LNCaP clone FGC (cell line): ENCODE data around the gene RUNX3.

ENCODE experiments used
- DNase-seq: peaks from one replicate; pipeline ENCODE4 v3.0.0-alpha.2; 2011; ENCODE audit warnings: low read depth
- H3K4me3 ChIP-seq: 2 replicates; pipeline ENCODE4 v1.5.1; 2011; ENCODE audit warnings: mild to moderate bottlenecking, low read depth, low read length, control low read depth
- TF ChIP-seq, protein P1 (sequence below): IDR thresholded peaks from 2 replicates; pipeline ENCODE4 v1.5.1; 2012; ENCODE audit warnings: mild to moderate bottlenecking; ENCODE audit not compliant: control insufficient read depth, insufficient read depth; ENCODE audit errors: extremely low read depth

Gene RUNX3

GRCh38 chr1:24938276-24938675 lies 8.2 kb upstream of the RUNX3 start:
- H3K4me3 ChIP-seq = no peak overlapping the region
- no peak for DNase-seq
- TF ChIP-seq, protein P1, sequence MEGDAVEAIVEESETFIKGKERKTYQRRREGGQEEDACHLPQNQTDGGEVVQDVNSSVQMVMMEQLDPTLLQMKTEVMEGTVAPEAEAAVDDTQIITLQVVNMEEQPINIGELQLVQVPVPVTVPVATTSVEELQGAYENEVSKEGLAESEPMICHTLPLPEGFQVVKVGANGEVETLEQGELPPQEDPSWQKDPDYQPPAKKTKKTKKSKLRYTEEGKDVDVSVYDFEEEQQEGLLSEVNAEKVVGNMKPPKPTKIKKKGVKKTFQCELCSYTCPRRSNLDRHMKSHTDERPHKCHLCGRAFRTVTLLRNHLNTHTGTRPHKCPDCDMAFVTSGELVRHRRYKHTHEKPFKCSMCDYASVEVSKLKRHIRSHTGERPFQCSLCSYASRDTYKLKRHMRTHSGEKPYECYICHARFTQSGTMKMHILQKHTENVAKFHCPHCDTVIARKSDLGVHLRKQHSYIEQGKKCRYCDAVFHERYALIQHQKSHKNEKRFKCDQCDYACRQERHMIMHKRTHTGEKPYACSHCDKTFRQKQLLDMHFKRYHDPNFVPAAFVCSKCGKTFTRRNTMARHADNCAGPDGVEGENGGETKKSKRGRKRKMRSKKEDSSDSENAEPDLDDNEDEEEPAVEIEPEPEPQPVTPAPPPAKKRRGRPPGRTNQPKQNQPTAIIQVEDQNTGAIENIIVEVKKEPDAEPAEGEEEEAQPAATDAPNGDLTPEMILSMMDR = no peak

DNA sequence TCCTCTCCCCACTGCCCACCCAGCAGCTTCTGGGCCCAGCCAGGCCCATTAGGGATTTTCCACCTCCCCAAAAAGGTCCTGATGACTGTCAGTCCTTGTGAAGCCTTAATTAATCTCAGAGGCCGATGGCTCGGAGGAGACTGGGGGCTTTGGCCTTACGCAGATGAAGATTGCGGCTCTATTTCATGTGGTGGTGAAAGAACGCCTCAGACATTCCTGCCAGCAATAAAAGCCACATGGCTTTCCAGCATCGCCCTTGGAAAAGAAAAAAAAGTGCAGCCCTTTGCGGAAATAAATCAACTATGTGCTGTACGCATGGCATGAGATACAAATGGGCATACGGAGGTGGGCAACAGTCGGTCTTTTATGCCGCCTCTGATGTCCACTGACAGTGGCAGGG lies 6.6 kb upstream of the RUNX3 start:
- TF ChIP-seq, protein P1 = no peak

DNA sequence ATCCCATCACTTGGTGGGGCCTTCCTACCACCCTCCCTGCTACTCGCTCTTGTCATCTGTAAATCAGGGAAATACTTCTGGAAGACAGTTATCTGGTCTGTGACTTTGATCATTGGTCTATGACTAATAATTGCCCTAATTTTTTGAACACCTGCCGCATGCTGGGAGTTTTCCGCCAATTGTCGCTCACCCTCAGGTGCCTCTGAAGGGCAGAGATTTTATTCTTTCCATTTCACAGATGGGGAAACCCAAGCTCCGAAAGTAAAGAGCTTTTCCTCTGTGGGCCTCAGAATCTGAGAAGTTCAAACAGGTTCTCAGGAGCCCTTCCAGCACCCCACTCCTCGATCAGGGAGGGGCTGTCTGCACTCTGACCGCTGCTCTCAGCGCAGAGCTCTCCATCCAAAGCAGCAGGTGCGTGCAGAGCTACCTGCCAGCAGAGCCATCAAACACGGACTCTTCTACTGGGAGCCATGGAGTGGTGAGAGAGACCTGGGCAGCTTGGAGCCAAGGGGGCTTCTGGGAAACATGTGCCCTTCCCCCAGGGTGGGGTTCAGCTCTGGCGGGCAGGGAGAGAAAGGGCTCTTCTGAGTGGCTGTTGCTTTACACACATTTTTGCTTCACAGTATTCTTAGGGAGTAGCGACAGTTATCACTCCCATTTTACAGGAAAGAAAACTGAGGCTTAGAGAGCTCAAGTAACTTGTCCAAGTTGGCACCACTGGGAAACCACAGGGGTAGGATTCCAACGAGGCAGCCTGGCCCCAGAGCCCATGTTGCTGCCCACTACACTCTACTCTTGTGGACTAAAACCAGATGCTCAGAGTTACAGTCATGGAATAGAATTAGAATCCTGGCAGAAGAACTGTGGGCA lies 5.8 kb upstream of the RUNX3 start:
- no peak overlapping the region for H3K4me3 ChIP-seq
- TF ChIP-seq, protein P1 = no peak
- DNase-seq = no peak

More for the DNA sequence above, 6.6 kb upstream of the RUNX3 start:
- DNase-seq = no peak
- H3K4me3 ChIP-seq = no peak overlapping the region

DNA sequence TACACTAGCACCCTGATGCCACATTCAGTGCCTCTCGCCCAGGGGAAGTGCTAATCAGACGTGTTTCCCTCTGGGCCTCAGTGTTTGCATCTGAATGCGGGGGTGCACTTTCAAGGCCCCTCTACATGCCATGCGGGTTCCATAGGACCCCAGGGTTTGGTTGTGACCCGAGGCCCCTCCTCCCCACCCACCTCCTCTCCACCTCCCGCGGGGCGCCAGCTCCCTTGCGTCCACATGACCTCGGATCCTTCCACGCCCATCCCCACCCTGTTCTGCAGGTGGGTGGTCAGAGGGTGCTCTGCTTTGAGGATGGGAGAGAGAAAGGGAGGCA lies 5.1 kb upstream of the RUNX3 start:
- DNase-seq = no peak
- no peak overlapping the region for H3K4me3 ChIP-seq
- TF ChIP-seq, protein P1 = no peak

- TF ChIP-seq, protein P1 = no peak
- H3K4me3 ChIP-seq = no peak overlapping the region
- no peak for DNase-seq
Observed at GRCh38 chr1:24934310-24935195, 4.5 kb upstream of the RUNX3 start.

- no peak overlapping the region for H3K4me3 ChIP-seq
- TF ChIP-seq, protein P1 = no peak
- DNase-seq = no peak
Observed at GRCh38 chr1:24933468-24933867, 3.4 kb upstream of the RUNX3 start.
